GM18907 (cell line): ENCODE data around the gene CTBP2.

Experiments
- ATAC-seq: cut with Tn5 transposase; IDR thresholded peaks from one replicate; pipeline ENCODE4 v1.9.1; 2021; ENCODE audit warnings: mild to moderate bottlenecking, moderate library complexity; ENCODE audit not compliant: unreplicated experiment

The CTBP2 gene

GRCh38 chr10:125026036-125026931 is 134.1 kb downstream of the CTBP2 start:
- no peak for ATAC-seq

DNA sequence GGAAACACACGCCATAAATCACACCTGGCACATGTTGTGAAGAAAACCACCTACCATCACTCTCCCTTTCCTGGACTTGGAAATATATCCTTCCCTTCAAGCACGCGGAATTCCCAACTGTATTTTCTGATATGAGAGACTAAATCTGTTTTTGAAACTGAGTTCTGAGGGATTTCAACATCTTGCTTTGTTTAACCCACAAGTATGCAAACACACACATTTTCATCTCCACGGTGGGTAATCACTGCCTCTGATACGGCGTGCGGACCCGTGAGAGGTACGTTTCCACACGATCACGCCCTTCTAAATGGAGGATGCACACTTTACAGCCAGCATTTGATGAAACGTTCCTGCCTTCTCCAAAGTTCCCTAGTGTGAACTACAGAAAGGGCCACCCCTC is 135.0 kb downstream of the CTBP2 start:
- ATAC-seq, result no peak

GRCh38 chr10:125024497-125025234 is 135.7 kb downstream of the CTBP2 start:
- no peak for ATAC-seq

DNA sequence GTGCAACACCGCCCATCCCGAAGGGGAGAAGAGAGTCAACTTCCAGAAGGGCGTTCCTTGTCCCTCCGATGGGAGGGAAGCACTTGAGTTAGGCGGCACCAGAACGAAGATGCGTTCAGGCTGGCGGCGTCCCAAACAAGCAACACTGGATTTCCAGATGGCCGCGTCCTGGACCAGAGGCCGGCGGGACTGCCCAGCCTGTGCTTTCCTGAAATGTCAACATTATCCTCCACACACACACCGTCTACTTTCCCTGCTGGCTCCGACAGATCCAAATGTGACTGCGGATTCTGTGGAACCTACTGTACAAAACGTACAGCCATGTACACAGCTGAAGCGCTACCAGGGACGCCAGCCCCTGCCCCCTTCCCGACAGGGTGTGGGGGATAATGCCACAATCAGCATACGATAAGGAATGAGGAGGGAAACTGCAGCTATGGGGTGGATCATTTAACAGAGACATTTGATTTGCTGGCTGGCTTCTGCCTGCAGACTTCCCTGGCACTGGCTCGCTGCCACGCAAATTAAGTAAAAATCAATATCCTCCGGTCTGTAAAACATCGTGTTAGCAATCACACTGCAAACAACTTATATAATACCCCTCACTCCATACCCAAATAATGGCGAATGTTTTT is 136.4 kb downstream of the CTBP2 start:
- no peak for ATAC-seq

- ATAC-seq, result no peak
Observed at GRCh38 chr10:125023255-125023654, 137.1 kb downstream of the CTBP2 start.

- no peak for ATAC-seq
Observed at GRCh38 chr10:125022671-125023070, 137.7 kb downstream of the CTBP2 start.

DNA sequence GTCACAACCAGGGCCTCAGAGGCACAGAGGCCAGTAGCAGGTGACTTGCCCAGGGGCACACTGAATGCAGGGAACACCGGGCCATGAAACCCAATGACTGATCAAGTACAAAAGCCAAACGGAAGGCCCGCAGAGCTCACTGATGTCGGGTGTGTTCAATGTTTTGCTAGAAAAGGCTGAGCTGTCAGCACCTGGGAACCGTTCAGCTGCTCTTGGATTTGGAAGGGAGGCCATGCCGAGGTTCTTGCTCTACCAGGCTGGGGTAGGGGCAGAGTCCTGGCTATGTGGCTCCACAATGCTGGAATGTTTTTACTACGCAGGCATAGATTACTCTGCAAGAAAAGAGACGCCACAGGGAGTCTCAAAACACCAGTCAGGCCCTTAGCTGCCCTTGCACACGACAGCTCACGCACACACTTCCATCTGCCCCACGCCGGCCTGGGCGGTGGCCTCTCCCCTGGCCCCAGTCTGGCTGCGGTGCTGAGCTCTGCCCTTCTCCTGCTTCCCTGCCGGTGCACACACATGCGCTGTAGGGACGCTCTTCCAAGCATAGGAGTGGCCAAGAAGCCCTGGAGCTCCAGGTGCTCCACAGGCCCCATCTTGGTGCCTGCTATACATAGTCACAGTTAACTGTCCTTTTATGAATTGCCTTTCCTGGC is 138.5 kb downstream of the CTBP2 start:
- no peak for ATAC-seq

- no peak for ATAC-seq
Observed at GRCh38 chr10:125020871-125021270, 139.5 kb downstream of the CTBP2 start.

- ATAC-seq, result no peak
Observed at GRCh38 chr10:125020386-125020785, 140.0 kb downstream of the CTBP2 start.

- ATAC-seq, result no peak
Observed at GRCh38 chr10:125018576-125019143, 141.7 kb downstream of the CTBP2 start.

DNA sequence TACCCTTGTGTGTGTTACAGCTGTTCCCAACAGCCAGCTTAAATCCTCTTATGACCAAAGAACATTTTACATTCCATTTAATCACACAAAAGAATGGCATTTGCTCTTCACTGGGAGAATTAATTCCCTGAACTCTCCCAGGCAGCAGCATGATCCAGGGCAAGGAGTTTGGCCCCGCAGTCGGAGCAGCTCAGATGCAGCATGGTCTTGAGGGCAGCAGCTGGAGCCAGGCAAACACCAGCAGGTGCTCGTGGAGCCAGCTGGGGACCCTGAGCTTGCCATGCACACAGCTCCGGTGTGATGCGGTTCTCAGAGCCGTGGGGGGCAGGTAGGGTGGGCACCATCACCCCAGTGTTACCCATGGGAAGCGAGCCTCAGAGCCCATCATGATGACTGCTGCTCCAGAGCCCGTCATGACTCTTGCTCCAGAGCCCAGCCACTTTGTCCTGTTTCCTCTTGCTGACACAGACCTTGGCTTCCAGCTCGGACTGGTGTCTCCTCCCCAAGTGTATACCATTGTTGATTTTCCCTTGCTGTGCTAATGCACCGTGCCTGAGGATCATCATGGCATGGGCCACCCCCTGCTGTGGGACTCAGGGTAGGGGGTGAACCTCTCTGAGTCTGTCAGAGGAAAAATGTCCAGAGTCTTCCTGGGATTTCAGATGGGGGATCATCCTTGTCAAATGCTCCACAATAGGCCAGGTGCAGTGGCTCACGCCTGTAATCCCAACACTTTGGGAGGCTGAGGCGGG is 142.6 kb downstream of the CTBP2 start:
- ATAC-seq, result no peak

DNA sequence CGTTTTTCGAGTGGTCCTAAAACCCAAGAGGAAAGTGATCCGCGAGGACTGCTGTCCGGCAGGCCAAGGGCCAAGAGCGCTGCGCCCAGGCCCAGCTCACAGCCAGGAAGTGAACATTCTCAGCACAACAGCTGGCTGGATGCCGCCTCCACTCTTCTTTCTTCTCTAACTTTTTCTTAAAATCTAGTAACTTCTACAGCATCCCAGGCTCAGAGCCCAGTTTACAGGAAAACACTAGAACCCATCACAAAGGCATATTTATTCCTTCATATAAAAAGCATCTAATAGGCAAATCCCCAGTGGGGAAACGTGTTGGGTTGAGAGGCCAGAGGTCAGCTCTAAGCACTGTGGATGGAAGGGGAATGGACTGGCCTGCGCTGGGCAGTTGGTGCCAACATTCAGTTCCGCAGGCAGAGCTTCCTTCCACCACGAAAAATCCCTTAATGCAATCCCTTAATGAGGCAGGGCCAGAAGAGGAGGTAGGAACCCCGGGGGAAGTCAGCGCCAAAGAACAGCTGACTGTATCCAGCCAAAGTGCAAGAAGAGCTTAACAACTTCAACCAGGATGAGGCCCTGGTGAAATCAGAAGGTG is 143.7 kb downstream of the CTBP2 start:
- ATAC-seq, result no peak

GRCh38 chr10:125016123-125016522 is 144.2 kb downstream of the CTBP2 start:
- no peak for ATAC-seq

- ATAC-seq, result no peak
Observed at GRCh38 chr10:125015356-125015944, 144.9 kb downstream of the CTBP2 start.

- no peak for ATAC-seq
Observed at GRCh38 chr10:125014836-125015355, 145.5 kb downstream of the CTBP2 start.

DNA sequence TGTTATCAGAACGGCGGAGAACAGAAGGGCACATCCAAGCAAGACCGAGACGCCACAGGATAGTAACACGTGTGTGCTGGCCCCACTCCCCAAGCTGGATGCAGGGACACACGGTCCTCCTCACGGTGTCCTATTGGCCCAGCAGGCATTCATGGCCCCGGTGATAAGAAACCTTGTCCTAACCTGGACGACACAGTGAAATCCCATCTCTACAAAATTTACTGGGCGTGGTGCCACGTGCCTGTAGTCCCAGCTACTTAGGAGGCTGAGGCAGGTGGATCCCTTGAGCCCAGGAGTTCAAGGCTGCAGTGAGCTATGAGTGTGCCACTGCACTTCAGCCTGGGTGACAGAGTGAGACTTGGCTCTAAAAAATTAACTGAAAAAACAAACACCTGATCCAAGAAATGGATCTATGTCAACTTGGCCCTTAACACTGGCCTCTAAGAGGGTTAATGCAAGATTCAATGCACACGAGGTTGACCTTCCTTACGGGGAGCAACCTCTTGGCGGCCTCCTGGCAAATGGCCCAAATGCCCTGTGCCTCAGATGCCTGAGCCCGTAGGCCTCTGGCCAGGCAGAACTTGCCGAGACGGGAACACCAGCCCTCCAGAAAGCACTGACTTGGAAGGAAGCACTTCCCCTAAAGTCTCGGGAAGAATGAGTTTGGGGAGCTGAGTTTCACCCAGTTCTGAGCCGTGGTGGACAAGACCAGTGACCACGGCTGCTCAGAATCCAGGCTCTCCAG is 146.1 kb downstream of the CTBP2 start:
- no peak for ATAC-seq

GRCh38 chr10:125013529-125013872 is 146.9 kb downstream of the CTBP2 start:
- ATAC-seq, result no peak

GRCh38 chr10:125012851-125013528 is 147.4 kb downstream of the CTBP2 start:
- ATAC-seq, result no peak
